ENCODE measurements around the gene B4GALNT4.

GRCh38 chr11:382081-382629 lies 12.9 kb downstream of the B4GALNT4 start:
- TF ChIP-seq CTCF (IDR thresholded peaks at IDR 0.05) (no peak), POLR2AphosphoS5 (IDR thresholded peaks at IDR 0.05) (no peak), EP300 (IDR thresholded peaks at IDR 0.05) (no peak), POLR2A (IDR thresholded peaks at IDR 0.05) (no peak)
